GM19438 (cell line): ENCODE measurements around the gene GRHPR.
A peak's percentile ranks its signal among the peaks of the same experiment; 100 is the strongest.

ENCODE experiments used
- ATAC-seq: cut with Tn5 transposase; IDR thresholded peaks from one replicate; pipeline ENCODE4 v1.9.1; 2021; ENCODE audit warnings: low read depth; ENCODE audit not compliant: unreplicated experiment

The GRHPR gene

GRCh38 chr9:37422289-37423104, at the start of gene GRHPR:
Gene GRHPR, plus strand, starts transcription at chr9:37422696. Its CDS starts 55 bp downstream, at chr9:37422751.
- ATAC-seq: peak; percentile 93

DNA sequence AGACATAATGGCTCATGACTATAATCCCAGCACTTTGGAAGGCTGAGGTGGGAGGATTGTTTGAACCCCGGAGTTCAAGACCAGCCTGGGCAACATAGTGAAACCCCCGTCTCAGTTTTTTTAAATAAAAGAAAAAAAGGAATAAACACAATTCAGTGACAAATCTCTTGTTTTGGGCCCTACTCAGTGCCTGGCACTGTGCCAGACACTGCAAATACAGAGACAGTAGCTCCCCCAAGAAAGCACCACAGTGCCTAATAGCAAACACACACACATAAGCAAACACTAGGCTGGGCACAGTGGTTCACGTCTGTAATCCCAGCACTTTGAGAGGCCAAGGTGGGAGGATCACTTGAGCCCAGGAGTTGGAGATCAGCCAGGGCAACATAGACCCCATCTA, 49.7 kb upstream of the GRHPR start:
- no peak for ATAC-seq

- no peak for ATAC-seq
These were observed 48.9 kb upstream of the GRHPR start for GRCh38 chr9:37373621-37374020.

- peak; percentile 25 for ATAC-seq
These were observed 47.6 kb upstream of the GRHPR start for GRCh38 chr9:37374892-37375291.

GRCh38 chr9:37377688-37378612, 44.5 kb upstream of the GRHPR start:
- ATAC-seq: no peak

GRCh38 chr9:37378613-37379004, 43.9 kb upstream of the GRHPR start:
- no peak for ATAC-seq

DNA sequence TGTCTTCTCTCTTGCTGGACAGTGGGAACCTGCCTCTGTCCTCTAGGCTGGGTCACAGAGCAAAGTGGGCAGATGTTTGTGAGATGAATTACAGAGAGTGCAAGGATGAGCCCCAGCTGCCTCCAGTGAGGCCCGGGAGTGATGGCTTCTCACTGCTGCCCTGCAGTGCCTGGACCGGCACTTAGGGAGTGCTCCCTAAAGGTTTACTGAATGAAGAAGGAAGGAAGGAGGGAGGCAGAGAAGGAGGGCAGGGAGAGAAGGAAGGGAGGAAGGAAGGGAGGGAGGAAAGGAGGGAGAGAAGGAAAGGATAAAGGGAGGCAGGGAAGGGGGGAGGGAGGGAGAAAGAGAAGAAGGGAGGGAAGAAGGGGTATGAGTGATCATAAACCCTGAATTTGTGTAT, 42.7 kb upstream of the GRHPR start:
- no peak for ATAC-seq

DNA sequence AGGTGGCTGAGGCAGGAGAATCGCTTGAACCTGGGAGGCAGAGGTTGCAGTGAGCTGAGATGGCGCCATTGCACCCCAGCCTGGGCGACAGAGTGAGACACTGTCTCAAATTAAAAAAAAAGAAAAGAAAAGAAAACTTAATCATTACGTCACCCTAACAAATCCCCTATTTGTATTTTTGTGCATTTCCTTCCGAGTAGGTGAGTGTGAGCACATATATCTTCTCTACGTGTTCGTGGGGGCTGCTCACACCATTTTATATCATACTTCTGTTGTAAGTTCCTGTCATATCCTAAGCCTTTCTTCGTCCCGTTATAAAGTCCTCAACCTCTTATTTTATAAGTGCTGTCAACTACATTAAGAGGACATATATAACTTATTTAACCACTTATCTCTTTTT, 41.9 kb upstream of the GRHPR start:
- no peak for ATAC-seq

DNA sequence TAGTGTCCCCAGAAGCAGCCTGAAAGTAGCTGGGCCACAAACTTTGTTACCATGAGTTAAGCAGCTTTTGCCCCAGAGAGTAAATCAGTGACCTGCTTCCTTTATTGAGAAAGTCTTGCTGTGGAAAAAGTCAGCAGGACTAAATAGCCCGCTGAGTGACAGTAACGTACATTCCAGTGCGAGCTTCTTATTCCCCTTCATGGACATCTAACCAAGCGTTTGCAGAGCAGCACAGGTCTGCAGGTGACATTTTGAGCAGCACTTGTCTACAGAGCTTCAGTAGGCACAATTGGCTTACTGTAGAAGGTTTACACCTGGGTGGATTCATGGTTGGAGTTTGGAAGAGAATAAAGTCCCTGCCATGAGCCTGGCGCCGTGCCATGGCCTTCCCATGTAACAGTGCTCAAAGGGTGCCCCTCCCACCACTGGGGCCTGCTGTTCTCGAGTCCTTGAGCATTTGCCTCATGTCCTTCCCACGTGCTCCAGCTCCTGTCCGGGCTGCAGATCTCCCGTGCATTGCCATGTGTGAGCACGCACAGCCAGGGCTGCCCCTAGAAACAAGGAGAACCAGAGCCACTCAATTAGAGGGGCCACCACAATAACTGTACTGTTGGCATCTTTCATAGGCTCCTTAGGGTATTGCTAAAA, 41.3 kb upstream of the GRHPR start:
- ATAC-seq: no peak

DNA sequence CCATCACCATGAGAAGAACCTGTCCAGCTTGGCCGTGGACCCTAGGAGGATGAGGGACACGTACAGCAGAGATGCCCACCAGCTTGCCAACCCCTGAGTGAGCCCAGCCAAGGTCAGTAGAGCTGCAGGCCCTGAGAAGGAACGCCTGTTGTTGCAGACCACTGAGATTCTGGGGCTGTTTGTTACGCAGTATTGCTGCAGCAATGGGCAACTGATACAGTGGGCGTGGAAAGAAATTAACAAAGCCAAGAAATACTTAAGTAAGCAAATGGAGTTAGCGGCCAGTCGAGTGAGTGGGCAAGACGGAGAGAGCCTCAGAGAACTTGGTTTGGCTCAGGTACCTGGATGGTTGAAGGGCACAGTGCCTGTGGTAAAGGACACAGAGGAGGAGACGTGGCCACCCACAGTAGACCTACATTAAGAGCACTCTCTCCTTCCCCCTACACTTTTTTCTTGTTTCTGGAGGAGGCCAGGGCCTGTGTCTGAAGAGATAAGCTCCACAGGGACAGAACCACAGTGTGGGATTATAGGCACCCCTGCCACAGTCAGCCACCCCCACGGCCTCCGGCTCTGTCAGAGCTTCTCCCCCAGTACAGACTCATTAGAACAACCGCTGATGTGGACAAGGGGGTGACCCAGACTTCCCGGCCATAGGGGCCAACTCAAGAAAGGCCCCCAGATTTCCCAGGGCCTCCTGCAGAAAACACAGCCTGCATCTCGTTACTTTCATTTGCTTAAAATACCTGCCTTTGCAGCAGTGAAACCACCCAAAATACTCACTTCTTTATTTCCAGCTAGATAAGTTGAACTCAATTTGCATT, 40.1 kb upstream of the GRHPR start:
- peak; percentile 47 for ATAC-seq

DNA sequence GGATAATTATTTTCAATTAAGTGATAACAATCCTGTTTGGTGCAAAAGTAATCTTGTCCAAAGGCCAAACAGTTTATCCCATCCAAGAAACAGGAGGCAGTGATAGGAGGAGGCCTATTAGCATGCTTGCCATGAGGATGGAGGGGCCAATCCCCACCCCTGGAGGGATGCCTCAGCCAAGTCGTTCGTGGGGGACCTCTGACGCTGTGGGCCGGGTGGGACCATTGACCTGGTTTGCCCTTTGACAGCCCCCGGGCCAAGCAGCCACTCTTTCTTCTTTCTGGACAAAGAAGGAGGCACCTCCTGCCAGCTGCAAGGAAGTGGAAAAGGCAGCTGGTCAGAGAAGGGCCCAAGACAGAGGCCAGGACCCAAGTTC, 39.5 kb upstream of the GRHPR start:
- ATAC-seq: no peak

DNA sequence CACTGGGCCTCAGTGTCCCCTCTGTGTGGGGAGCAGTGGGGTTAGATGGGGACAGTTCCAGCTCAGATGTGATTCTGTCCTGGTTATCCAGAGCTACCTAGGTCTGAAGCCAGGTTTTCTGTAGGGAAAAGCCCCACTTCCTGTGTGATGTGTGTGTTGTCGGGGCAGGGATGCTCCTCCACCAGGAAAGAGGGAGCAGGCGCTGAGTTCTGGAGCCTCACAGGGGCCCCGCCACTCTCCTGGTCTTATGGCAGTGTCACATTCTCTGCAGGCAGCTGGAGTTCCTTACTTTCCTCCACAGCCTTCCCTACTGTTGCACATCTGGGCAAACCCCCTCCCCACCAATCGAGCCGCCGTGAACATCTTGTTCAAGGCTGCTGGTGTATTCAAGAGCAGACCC, 39.1 kb upstream of the GRHPR start:
- no peak for ATAC-seq

GRCh38 chr9:37383876-37384746, 38.4 kb upstream of the GRHPR start:
- ATAC-seq: no peak

GRCh38 chr9:37385286-37385685, 37.2 kb upstream of the GRHPR start:
- no peak for ATAC-seq

- ATAC-seq: no peak
These were observed 35.5 kb upstream of the GRHPR start for GRCh38 chr9:37386988-37387387.

DNA sequence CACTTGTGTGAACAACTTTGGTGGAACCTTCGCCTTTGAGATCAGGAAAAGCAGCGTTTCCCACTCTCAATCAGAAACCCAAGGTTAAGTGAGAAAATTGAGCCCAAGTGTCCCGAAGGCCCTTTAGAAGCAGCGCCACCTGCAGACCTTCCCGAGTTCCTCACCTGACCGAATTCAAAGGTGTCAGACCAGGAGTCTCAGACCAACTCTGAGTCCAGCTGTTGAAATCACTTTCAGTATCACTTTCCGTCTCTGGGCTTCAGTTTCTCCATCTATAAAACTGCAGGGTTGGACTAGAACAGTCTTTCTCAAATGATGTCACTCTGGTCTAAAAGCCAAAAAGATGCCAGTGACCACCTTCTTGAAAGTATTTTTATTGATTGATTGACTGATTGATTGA, 31.7 kb upstream of the GRHPR start:
- peak; percentile 81 for ATAC-seq

DNA sequence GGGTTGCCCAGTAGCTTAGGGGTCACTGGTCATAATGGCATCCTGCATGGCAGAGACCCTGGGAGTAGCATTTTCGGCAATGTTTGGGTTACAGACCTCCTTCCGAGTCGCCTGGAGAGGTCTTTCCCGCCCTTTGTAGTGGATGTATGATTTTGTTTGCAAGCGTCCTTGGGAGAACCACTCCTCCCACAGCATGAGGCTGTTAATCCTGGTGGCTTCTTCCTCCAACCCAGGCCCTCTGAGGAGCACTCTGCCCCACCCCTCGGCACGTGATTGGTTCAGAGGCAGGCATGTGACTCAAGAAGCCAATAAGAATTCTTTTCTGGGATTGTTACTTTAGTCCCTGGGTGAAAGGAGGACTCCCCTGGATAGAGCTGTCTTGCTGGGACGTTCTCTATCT, 30.2 kb upstream of the GRHPR start:
- ATAC-seq: no peak

DNA sequence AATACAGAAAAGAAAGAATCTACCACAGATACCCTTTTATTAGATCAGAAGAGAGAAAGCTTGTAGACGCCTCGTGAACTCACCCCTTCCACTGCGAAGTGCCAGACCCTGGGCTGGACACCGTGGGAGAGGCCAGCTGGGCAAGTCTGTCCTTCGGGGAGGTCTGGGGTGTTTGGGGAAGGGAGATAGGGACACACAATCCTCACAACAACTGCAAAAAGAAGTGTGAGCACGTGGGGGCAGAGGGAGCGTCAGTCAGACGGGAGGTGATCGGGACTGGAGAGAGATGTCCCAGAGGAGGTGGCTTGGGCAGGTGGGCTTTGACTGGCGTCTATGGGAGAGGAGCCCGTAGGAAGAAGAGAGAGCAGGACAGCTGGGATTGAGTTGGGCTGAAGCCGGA, 27.3 kb upstream of the GRHPR start:
- ATAC-seq: no peak

DNA sequence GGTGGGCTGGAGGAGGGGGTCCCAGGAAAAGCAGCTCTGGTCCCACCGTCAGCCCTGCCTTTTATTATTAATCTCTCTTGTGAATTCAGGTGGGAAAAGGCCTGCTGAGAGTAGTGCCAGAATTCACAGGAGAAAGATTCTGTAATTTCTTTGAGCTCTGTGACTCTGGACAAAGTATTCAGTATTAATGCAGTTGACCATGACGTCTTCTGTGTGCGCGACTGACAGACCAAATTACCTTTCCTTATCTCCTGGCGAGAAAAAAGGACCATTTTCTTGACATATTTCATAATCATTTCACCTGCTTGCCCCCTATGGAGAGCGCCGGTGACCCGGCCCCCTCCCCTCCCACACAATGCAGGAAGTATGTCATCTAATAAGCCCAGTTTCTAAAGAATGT, 26.8 kb upstream of the GRHPR start:
- no peak for ATAC-seq
